K562 (cell line): ENCODE data around the gene LYPLA2. TPM values are rescaled to one million over a fixed set of nuclear protein-coding genes. Genes with fewer than 3 reads are reported as not detected.

Experiments
- CC2D1A ChIP-seq: fragments of 450-650 bp; IDR thresholded peaks from 2 replicates; pipeline ENCODE4 v1.6.1; 2017; ENCODE audit warnings: mild to moderate bottlenecking
- CCAR2 ChIP-seq: fragments of 200-400 bp; formaldehyde crosslinking; IDR thresholded peaks from 2 replicates; pipeline ENCODE4 v1.6.1; 2017; ENCODE audit warnings: mild to moderate bottlenecking, low read depth, low read length
- EWSR1 ChIP-seq: fragments of 450-650 bp; IDR thresholded peaks from 2 replicates; pipeline ENCODE4 v1.6.1; 2018; ENCODE audit warnings: borderline replicate concordance, mild to moderate bottlenecking, low read depth, moderate library complexity; ENCODE audit not compliant: partially characterized antibody
- KDM4B ChIP-seq, 2 experiments: fragments of 450-650 bp in 1 of 2; sonication (generic) in 1 of 2; IDR thresholded peaks; 2 replicates each; pipeline ENCODE4 v1.6.1; 2016 to 2017; ENCODE audit warnings: borderline replicate concordance in 2 of 2, antibody characterized with exemption in 1 of 2, low read depth in 1 of 2, mild to moderate bottlenecking in 1 of 2
- L3MBTL2 ChIP-seq: fragments of 450-650 bp; IDR thresholded peaks from 2 replicates; pipeline ENCODE4 v1.6.1; 2016; ENCODE audit warnings: mild to moderate bottlenecking, moderate library complexity
- MEIS2 ChIP-seq: fragments of 450-650 bp; IDR thresholded peaks from 2 replicates; pipeline ENCODE4 v1.6.1; 2014; ENCODE audit warnings: mild to moderate bottlenecking; ENCODE audit not compliant: partially characterized antibody
- MXI1 ChIP-seq: IDR thresholded peaks from 2 replicates; pipeline ENCODE4 v1.6.1; 2011; ENCODE audit warnings: low read depth, mild to moderate bottlenecking, improper control_type of control experiment, low read length
- PCBP1 ChIP-seq: fragments of 200-400 bp; formaldehyde crosslinking; IDR thresholded peaks from 2 replicates; pipeline ENCODE4 v1.6.1; 2018; ENCODE audit warnings: mild to moderate bottlenecking, low read depth, low read length; ENCODE audit not compliant: poor library complexity, severe bottlenecking
- STAT5A ChIP-seq: IDR thresholded peaks from 2 replicates; pipeline ENCODE4 v1.6.1; 2012; ENCODE audit warnings: low read length, inconsistent platforms, borderline replicate concordance
- ZBTB7A ChIP-seq: IDR thresholded peaks from 2 replicates; pipeline ENCODE4 v1.6.1; 2011; ENCODE audit warnings: low read depth, mild to moderate bottlenecking, low read length, moderate library complexity, borderline replicate concordance; ENCODE audit not compliant: control insufficient read depth
- ZNF212 ChIP-seq: fragments of 450-650 bp; formaldehyde crosslinking; IDR thresholded peaks from 2 replicates; pipeline ENCODE4 v1.4.0; 2020; ENCODE audit warnings: mild to moderate bottlenecking
- ZNF224 ChIP-seq: sonication (generic); formaldehyde crosslinking; IDR thresholded peaks from 2 replicates; pipeline ENCODE4 v1.8.0; 2022; ENCODE audit warnings: mild to moderate bottlenecking, missing genetic modification reagents
- ZNF644 ChIP-seq: fragments of 200-800 bp; sonication (Bioruptor generic); IDR thresholded peaks from 2 replicates; pipeline ENCODE4 v1.6.1; 2016; ENCODE audit warnings: low read depth, missing genetic modification characterization, missing compliant biosample characterization
- ZZZ3 ChIP-seq: fragments of 450-650 bp; IDR thresholded peaks from 2 replicates; pipeline ENCODE4 v1.6.1; 2016; ENCODE audit warnings: antibody characterized with exemption, mild to moderate bottlenecking, moderate library complexity
- polyA plus RNA-seq, 8 experiments: library from polyadenylated mRNA; depleted of rRNA in 4 of 8; stranded (reverse) in 5 of 8; unstranded in 3 of 8; fragments of >200 nt; fragmentation: Nextera tagmentation in 2 of 8; fragmentation: Illumina TruSeq in 1 of 8; extraction: Ambion mirVana in 2 of 8; extraction: Trizol in 1 of 8; gene quantifications; 2 replicates each; pipeline versions ENCODE4 v1.2.1 to v1.2.3, GENCODE V29; 2011 to 2014; ENCODE audit warnings: inconsistent platforms in 1 of 8, missing spikeins in 1 of 8
- total RNA-seq, 7 experiments: library from RNA; depleted of rRNA in 6 of 7; stranded (reverse); fragments of >200 nt in 6 of 7; fragmentation: Illumina TruSeq in 2 of 7; extraction: Trizol in 2 of 7; gene quantifications; 2 replicates each; pipeline versions ENCODE4 v1.2.1 to v1.2.3, GENCODE V29; 2011 to 2021; ENCODE audit warnings: low replicate concordance in 1 of 7
- TF ChIP-seq, protein P1 (sequence below): fragments of 450-650 bp; IDR thresholded peaks from 2 replicates; pipeline ENCODE4 v1.7.1; 2018; ENCODE audit warnings: mild to moderate bottlenecking, low read depth; ENCODE audit not compliant: partially characterized antibody
- TF ChIP-seq, protein P2 (sequence below): fragments of 450-650 bp; IDR thresholded peaks from 2 replicates; pipeline ENCODE4 v1.6.1; 2016; ENCODE audit warnings: mild to moderate bottlenecking
- TF ChIP-seq, protein P3 (sequence below): sonication (generic); formaldehyde crosslinking; IDR thresholded peaks from 2 replicates; pipeline ENCODE4 v1.8.0; 2022; ENCODE audit warnings: mild to moderate bottlenecking, missing genetic modification reagents

The LYPLA2 gene
- total and polyA plus RNA-seq, 9 of the 15 experiments (the other 6 are each of a cell fraction or from before 2014, with no cell fraction given): 3.9 to 128 (median 60.1) TPM

DNA sequence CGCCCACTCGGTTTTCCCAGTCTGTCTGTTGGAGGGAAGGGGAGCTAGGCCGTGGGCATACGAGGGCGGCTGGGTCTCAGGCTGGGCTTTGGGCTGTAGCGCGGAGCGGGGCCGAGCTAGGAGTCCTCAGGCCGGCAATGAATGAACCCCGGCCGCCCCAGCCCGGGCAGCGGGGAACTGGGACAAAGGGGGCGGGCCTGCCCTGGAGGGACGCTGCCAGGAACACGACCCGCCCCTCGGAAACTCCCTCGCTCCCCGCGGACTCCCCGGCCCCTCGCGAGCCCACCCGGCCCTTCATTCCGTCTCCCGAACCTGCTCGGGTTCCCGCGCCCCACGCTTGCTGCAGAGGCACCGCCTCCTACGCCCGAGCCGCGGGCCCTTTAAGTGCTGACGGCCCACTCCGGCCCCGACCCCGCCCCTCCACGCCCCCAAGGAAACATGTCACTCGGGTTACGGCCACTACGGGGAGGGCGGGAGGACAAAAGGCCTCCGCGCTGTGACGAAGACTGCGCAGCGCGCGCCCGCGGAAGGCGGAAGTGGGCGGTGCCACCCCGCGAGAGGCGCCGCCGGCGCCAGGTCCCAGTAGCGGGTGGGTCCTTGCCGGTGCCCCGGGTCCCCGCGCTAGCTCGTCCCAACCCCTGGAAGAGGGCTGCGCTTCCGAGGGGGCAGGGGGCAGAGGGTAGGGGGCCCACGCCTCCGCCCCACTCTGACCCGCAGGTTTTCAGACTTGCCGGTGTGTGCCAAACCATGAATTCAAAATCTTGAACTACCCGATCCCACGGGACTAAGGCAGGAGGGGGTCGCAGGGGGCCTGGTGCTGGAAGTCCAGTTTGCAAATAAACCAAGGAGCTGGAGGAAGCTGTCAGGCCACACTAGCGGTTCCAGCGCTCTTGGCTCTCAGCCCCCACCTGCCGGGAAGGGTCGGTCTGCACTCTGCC lies 9.7 kb downstream of the LYPLA2 start, which contains the start of gene GALE (continued):
- TF ChIP-seq, protein P1, sequence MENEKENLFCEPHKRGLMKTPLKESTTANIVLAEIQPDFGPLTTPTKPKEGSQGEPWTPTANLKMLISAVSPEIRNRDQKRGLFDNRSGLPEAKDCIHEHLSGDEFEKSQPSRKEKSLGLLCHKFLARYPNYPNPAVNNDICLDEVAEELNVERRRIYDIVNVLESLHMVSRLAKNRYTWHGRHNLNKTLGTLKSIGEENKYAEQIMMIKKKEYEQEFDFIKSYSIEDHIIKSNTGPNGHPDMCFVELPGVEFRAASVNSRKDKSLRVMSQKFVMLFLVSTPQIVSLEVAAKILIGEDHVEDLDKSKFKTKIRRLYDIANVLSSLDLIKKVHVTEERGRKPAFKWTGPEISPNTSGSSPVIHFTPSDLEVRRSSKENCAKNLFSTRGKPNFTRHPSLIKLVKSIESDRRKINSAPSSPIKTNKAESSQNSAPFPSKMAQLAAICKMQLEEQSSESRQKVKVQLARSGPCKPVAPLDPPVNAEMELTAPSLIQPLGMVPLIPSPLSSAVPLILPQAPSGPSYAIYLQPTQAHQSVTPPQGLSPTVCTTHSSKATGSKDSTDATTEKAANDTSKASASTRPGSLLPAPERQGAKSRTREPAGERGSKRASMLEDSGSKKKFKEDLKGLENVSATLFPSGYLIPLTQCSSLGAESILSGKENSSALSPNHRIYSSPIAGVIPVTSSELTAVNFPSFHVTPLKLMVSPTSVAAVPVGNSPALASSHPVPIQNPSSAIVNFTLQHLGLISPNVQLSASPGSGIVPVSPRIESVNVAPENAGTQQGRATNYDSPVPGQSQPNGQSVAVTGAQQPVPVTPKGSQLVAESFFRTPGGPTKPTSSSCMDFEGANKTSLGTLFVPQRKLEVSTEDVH: peak; percentile 72
- TF ChIP-seq ZBTB7A (peak; percentile 90), STAT5A (no peak), ZNF212 (CRISPR knock-in tag) (no peak), MEIS2 (no peak), CC2D1A (no peak), L3MBTL2 (no peak), CCAR2 (no peak), EWSR1 (no peak), PCBP1 (peak; percentile 94), ZNF644 (tag) (no peak), ZZZ3 (no peak), ZNF224 (CRISPR knock-in tag) (0 out of 2 replicates have a peak, but pooled peaks have one; percentile 83), MXI1 (peak; percentile 90), KDM4B (IDR thresholded peaks at IDR 0.05; ENCODE audit: borderline replicate concordance in 2 of 2, low read depth in 1 of 2) (no peak)
- TF ChIP-seq, protein P2, sequence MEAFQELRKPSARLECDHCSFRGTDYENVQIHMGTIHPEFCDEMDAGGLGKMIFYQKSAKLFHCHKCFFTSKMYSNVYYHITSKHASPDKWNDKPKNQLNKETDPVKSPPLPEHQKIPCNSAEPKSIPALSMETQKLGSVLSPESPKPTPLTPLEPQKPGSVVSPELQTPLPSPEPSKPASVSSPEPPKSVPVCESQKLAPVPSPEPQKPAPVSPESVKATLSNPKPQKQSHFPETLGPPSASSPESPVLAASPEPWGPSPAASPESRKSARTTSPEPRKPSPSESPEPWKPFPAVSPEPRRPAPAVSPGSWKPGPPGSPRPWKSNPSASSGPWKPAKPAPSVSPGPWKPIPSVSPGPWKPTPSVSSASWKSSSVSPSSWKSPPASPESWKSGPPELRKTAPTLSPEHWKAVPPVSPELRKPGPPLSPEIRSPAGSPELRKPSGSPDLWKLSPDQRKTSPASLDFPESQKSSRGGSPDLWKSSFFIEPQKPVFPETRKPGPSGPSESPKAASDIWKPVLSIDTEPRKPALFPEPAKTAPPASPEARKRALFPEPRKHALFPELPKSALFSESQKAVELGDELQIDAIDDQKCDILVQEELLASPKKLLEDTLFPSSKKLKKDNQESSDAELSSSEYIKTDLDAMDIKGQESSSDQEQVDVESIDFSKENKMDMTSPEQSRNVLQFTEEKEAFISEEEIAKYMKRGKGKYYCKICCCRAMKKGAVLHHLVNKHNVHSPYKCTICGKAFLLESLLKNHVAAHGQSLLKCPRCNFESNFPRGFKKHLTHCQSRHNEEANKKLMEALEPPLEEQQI: no peak
- TF ChIP-seq, protein P3, sequence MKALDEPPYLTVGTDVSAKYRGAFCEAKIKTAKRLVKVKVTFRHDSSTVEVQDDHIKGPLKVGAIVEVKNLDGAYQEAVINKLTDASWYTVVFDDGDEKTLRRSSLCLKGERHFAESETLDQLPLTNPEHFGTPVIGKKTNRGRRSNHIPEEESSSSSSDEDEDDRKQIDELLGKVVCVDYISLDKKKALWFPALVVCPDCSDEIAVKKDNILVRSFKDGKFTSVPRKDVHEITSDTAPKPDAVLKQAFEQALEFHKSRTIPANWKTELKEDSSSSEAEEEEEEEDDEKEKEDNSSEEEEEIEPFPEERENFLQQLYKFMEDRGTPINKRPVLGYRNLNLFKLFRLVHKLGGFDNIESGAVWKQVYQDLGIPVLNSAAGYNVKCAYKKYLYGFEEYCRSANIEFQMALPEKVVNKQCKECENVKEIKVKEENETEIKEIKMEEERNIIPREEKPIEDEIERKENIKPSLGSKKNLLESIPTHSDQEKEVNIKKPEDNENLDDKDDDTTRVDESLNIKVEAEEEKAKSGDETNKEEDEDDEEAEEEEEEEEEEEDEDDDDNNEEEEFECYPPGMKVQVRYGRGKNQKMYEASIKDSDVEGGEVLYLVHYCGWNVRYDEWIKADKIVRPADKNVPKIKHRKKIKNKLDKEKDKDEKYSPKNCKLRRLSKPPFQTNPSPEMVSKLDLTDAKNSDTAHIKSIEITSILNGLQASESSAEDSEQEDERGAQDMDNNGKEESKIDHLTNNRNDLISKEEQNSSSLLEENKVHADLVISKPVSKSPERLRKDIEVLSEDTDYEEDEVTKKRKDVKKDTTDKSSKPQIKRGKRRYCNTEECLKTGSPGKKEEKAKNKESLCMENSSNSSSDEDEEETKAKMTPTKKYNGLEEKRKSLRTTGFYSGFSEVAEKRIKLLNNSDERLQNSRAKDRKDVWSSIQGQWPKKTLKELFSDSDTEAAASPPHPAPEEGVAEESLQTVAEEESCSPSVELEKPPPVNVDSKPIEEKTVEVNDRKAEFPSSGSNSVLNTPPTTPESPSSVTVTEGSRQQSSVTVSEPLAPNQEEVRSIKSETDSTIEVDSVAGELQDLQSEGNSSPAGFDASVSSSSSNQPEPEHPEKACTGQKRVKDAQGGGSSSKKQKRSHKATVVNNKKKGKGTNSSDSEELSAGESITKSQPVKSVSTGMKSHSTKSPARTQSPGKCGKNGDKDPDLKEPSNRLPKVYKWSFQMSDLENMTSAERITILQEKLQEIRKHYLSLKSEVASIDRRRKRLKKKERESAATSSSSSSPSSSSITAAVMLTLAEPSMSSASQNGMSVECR (CRISPR knock-in tag): 0 out of 2 replicates have a peak, but pooled peaks have one; percentile 24
